ENCODE results near the gene NDUFA5.
"Not testable (repeated sequence)": the region's sequence is repeated elsewhere in the genome, so short reads cannot be mapped to it uniquely, and the experiment has no call there.

NDUFA5 gene

GRCh38 chr7:123558289-123558874, 764 bp upstream of the NDUFA5 start:
- in situ Hi-C loops (cut with HindIII; ENCODE audit: low sequenced_read_pairs): no loop called here

GRCh38 chr7:123557016-123557397, 611 bp downstream of the NDUFA5 start:
- in situ Hi-C loops (cut with HindIII; ENCODE audit: low sequenced_read_pairs): no loop called here

GRCh38 chr7:123555484-123555883, 2.1 kb downstream of the NDUFA5 start:
- in situ Hi-C loops (cut with HindIII; ENCODE audit: low sequenced_read_pairs): no loop called here

GRCh38 chr7:123553159-123553558, 4.5 kb downstream of the NDUFA5 start:
- in situ Hi-C loops (cut with HindIII; ENCODE audit: low sequenced_read_pairs): no loop called here

- in situ Hi-C loops (cut with HindIII; ENCODE audit: low sequenced_read_pairs): no loop called here
These were observed 5.0 kb downstream of the NDUFA5 start for GRCh38 chr7:123552641-123553040.

- in situ Hi-C loops (cut with HindIII; ENCODE audit: low sequenced_read_pairs): not testable (repeated sequence)
These were observed 5.5 kb downstream of the NDUFA5 start for GRCh38 chr7:123552134-123552533.

- in situ Hi-C loops (cut with HindIII; ENCODE audit: low sequenced_read_pairs): no loop called here
These were observed 9.2 kb downstream of the NDUFA5 start for GRCh38 chr7:123548406-123548805.

- in situ Hi-C loops (cut with HindIII; ENCODE audit: low sequenced_read_pairs): no loop called here
These were observed 17.7 kb downstream of the NDUFA5 start for GRCh38 chr7:123539871-123540270.

GRCh38 chr7:123538897-123539296, 18.7 kb downstream of the NDUFA5 start:
- in situ Hi-C loops (cut with HindIII; ENCODE audit: low sequenced_read_pairs): no loop called here

GRCh38 chr7:123538189-123538714, 19.4 kb downstream of the NDUFA5 start:
- in situ Hi-C loops (cut with HindIII; ENCODE audit: low sequenced_read_pairs): no loop called here

GRCh38 chr7:123537026-123537642, 20.5 kb downstream of the NDUFA5 start:
- in situ Hi-C loops (cut with HindIII; ENCODE audit: low sequenced_read_pairs): no loop called here

GRCh38 chr7:123535517-123535916, 22.1 kb downstream of the NDUFA5 start:
- in situ Hi-C loops (cut with HindIII; ENCODE audit: low sequenced_read_pairs): no loop called here

- in situ Hi-C loops (cut with HindIII; ENCODE audit: low sequenced_read_pairs): no loop called here
These were observed 23.0 kb downstream of the NDUFA5 start, which contains the start of gene IQUB for GRCh38 chr7:123534383-123535260. Gene IQUB, minus strand, starts transcription at chr7:123534595. Its CDS starts 22,255 bp downstream, at chr7:123512340.

- in situ Hi-C loops (cut with HindIII; ENCODE audit: low sequenced_read_pairs): no loop called here
These were observed 23.7 kb downstream of the NDUFA5 start for GRCh38 chr7:123533929-123534382.

GRCh38 chr7:123533553-123533917, 24.1 kb downstream of the NDUFA5 start:
- in situ Hi-C loops (cut with HindIII; ENCODE audit: low sequenced_read_pairs): no loop called here

GRCh38 chr7:123532788-123533552, 24.6 kb downstream of the NDUFA5 start:
- in situ Hi-C loops (cut with HindIII; ENCODE audit: low sequenced_read_pairs): not testable (repeated sequence)

GRCh38 chr7:123532343-123532742, 25.3 kb downstream of the NDUFA5 start:
- in situ Hi-C loops (cut with HindIII; ENCODE audit: low sequenced_read_pairs): not testable (repeated sequence)

GRCh38 chr7:123530035-123530591, 27.5 kb downstream of the NDUFA5 start:
- in situ Hi-C loops (cut with HindIII; ENCODE audit: low sequenced_read_pairs): not testable (repeated sequence)

- in situ Hi-C loops (cut with HindIII; ENCODE audit: low sequenced_read_pairs): no loop called here
These were observed 29.4 kb downstream of the NDUFA5 start for GRCh38 chr7:123528265-123528664.

GRCh38 chr7:123527712-123528225, 29.8 kb downstream of the NDUFA5 start:
- in situ Hi-C loops (cut with HindIII; ENCODE audit: low sequenced_read_pairs): not testable (repeated sequence)

Data from endothelial cell of hepatic sinusoid (primary cell).